Lower lobe of right lung (tissue), 2 donors: ENCODE data around the gene UBR3. TPM values are rescaled to one million over a fixed set of nuclear protein-coding genes. Genes with fewer than 3 reads are reported as not detected.

Source experiments
- ATAC-seq, 2 donors: fragments of 200-7000 bp; cut with Tn5 transposase; one replicate each; pipeline ENCODE4 v1.9.1; 2020 to 2022; ENCODE audit warnings: mild to moderate bottlenecking in 2 of 2, moderate library complexity in 2 of 2
- DNase-seq: peaks from one replicate; pipeline ENCODE4 v3.0.0-alpha.2; 2020
- H3K27ac ChIP-seq: fragments of 200-600 bp; one replicate; pipeline ENCODE4 v1.8.0; 2022
- H3K27me3 ChIP-seq: fragments of 200-600 bp; one replicate; pipeline ENCODE4 v1.8.0; 2022; ENCODE audit warnings: low read depth
- H3K36me3 ChIP-seq: fragments of 200-600 bp; one replicate; pipeline ENCODE4 v1.8.0; 2022; ENCODE audit warnings: mild to moderate bottlenecking
- H3K4me1 ChIP-seq: fragments of 200-600 bp; one replicate; pipeline ENCODE4 v1.8.0; 2022
- H3K4me3 ChIP-seq: fragments of 200-600 bp; one replicate; pipeline ENCODE4 v1.8.0; 2022; ENCODE audit warnings: mild to moderate bottlenecking
- H3K9me3 ChIP-seq: fragments of 200-600 bp; one replicate; pipeline ENCODE4 v1.8.0; 2022
- CTCF ChIP-seq: fragments of 200-600 bp; IDR thresholded peaks from one replicate; pipeline ENCODE4 v1.8.0; 2022; ENCODE audit warnings: antibody characterized with exemption, mild to moderate bottlenecking
- intact Hi-C: fragments of 100-400 bp; cut with DNase I; formaldehyde crosslinking; loops from one replicate; pipeline ENCODE4 v1.11.0; 2022
- total RNA-seq: library from RNA; stranded (reverse); fragmentation: NEBNext Ultra II Directional; extraction: Animal tissue kit (Norgen Biotek cat#: 25700); gene quantifications from one replicate; pipeline ENCODE4 v1.2.1, GENCODE V29; 2021
- donor health status: DM: no; HTN: yes; CAD: no; lungs with severe emphysema.

Gene UBR3
- total RNA-seq, 1 donor from 2014 or later = 46.7 TPM

GRCh38 chr2:169824373-169825333, 2.6 kb upstream of the UBR3 start, which contains the start of gene METTL5:
METTL5 (minus strand) TSS chr2:169824905; CDS start chr2:169824597, 308 bp downstream.
- Histone ChIP-seq H3K27me3 (no peaks in the 10 kb centered on the region), H3K27ac (peak within 1 kb of the TSS; percentile 86), H3K4me3 (peak within 1 kb of the TSS; percentile 84), H3K4me1 (peaks cover 35% of the 10 kb centered on the region), H3K36me3 (no peaks in the 10 kb centered on the region), H3K9me3 (no peaks in the 10 kb centered on the region)
- DNase-seq = peak; percentile 89
- ATAC-seq = peak; percentile 87 to 90
- peak; percentile 99 for TF ChIP-seq CTCF
- intact Hi-C loops = no loop called here

GRCh38 chr2:169828141-169828811, 1.0 kb downstream of the UBR3 start:
- peak overlapping the region; percentile 94 for H3K4me3 ChIP-seq
- DNase-seq (peak; percentile 56), ATAC-seq (peak; percentile 58 to 75)
- H3K9me3 ChIP-seq = no peaks in the 10 kb centered on the region
- no peak for TF ChIP-seq CTCF
- intact Hi-C loops = no loop called here
- H3K27ac ChIP-seq = peak overlapping the region; percentile 88
- peaks cover 47% of the 10 kb centered on the region for H3K4me1 ChIP-seq
- H3K36me3 ChIP-seq = no peaks in the 10 kb centered on the region
- no peaks in the 10 kb centered on the region for H3K27me3 ChIP-seq

- no peak for TF ChIP-seq CTCF
Measured at GRCh38 chr2:169834401-169834800, 7.1 kb downstream of the UBR3 start.

GRCh38 chr2:169838743-169839489, 11.7 kb downstream of the UBR3 start:
- DNase-seq (no peak), ATAC-seq (no peak)
- Histone ChIP-seq H3K27ac (no peak overlapping the region), H3K9me3 (no peaks in the 10 kb centered on the region), H3K36me3 (peaks cover 8% of the 10 kb centered on the region), H3K4me1 (peaks cover 23% of the 10 kb centered on the region), H3K27me3 (no peaks in the 10 kb centered on the region), H3K4me3 (no peak overlapping the region)
- intact Hi-C loops = no loop called here
- TF ChIP-seq CTCF = no peak

More at GRCh38 chr2:169834401-169834800, 7.1 kb downstream of the UBR3 start:
- intact Hi-C loops = no loop called here
- DNase-seq (no peak), ATAC-seq (no peak)
- Histone ChIP-seq H3K9me3 (no peaks in the 10 kb centered on the region), H3K36me3 (no peaks in the 10 kb centered on the region), H3K27ac (no peak overlapping the region), H3K4me1 (peaks cover 28% of the 10 kb centered on the region), H3K4me3 (no peak overlapping the region), H3K27me3 (no peaks in the 10 kb centered on the region)
